ENCODE results near the gene EFCAB12. TPM values are rescaled to one million over a fixed set of nuclear protein-coding genes. Genes with fewer than 3 reads are reported as not detected.
"Not testable (repeated sequence)": the region's sequence is repeated elsewhere in the genome, so short reads cannot be mapped to it uniquely, and the experiment has no call there.

Gene EFCAB12
- total and polyA plus RNA-seq, 2 of the 8 experiments (the other 6 are each of a cell fraction or from before 2014, with no cell fraction given): 0.60 to 0.99 TPM

- H2BK120ac ChIP-seq (replicated peaks; ENCODE audit: low read depth, low read length); H3K27me3 ChIP-seq (replicated peaks in 1 of 4; ENCODE audit: control insufficient read depth in 3 of 4, extremely low read depth in 1 of 4, insufficient read depth in 3 of 4, low read length in 3 of 4); H3K23me2 ChIP-seq (ENCODE audit: low read depth, low read length); H3K9ac ChIP-seq (replicated peaks in 1 of 4; ENCODE audit: extremely low read depth in 1 of 4, low read depth in 3 of 4, low read length in 3 of 4); H2AK5ac ChIP-seq (ENCODE audit: low read depth, low read length); H3K18ac ChIP-seq (ENCODE audit: extremely low read depth, low read length); H2AFZ ChIP-seq (ENCODE audit: low read length); H2BK12ac ChIP-seq (ENCODE audit: low read depth, low read length); FAIRE-seq; DNase-seq (ENCODE audit: low read depth in 1 of 2, low spot score in 2 of 2); H3K79me1 ChIP-seq (ENCODE audit: low read depth, low read length); H2BK20ac ChIP-seq (ENCODE audit: low read length); H3K56ac ChIP-seq (replicated peaks; ENCODE audit: insufficient read length, low read depth, low read length); H3K4ac ChIP-seq (replicated peaks; ENCODE audit: insufficient read length, low read depth, low read length); H3K4me2 ChIP-seq (ENCODE audit: insufficient read depth in 1 of 2, low read depth in 2 of 2, low read length in 2 of 2); H4K20me1 ChIP-seq (replicated peaks in 1 of 2; ENCODE audit: control insufficient read depth in 1 of 2, insufficient read depth in 2 of 2, low read length in 2 of 2); H3K4me3 ChIP-seq (ENCODE audit: extremely low read depth in 1 of 4, insufficient read depth in 2 of 4, low read depth in 3 of 4, low read length in 4 of 4); H2BK5ac ChIP-seq (ENCODE audit: low read depth, low read length); H3K27ac ChIP-seq (ENCODE audit: low read depth, low read length); H3K4me1 ChIP-seq (replicated peaks in 1 of 4; ENCODE audit: control insufficient read depth in 3 of 4, insufficient read depth in 4 of 4, low read length in 3 of 4); H2BK15ac ChIP-seq (ENCODE audit: low read length); H3K23ac ChIP-seq (ENCODE audit: insufficient read length); H4K5ac ChIP-seq (ENCODE audit: insufficient read length, low read depth, low read length); H3K79me2 ChIP-seq (ENCODE audit: control insufficient read depth in 1 of 2, insufficient read depth in 2 of 2, low read length in 2 of 2); H3K9me3 ChIP-seq (ENCODE audit: insufficient read depth in 2 of 2, low read depth in 1 of 2, low read length in 1 of 2); H4K91ac ChIP-seq (replicated peaks; ENCODE audit: insufficient read length, low read length); H3K14ac ChIP-seq (ENCODE audit: insufficient read length); H4K8ac ChIP-seq (ENCODE audit: extremely low read depth, insufficient read depth, low read length): not testable (repeated sequence)
- peaks cover 4 to 17% (median 11%) of the 10 kb centered on the region in 4 experiments; a peak in 6 of 8 replicates for H3K36me3 ChIP-seq (ENCODE audit: control insufficient read depth in 2 of 4, insufficient read depth in 4 of 4, low read length in 3 of 4)
- CTCF ChIA-PET (ENCODE audit: partially characterized antibody): interaction anchor here (0.8 to 5.1 kb wide), 9 partner anchors 10 to 158 kb away, joined by 3 to 58 read pairs (median 3); no protein-coding TSS in a partner anchor
- POLR2A ChIA-PET (ENCODE audit: partially characterized antibody): interaction anchor here (1.0 to 2.3 kb wide), 6 partner anchors 8 to 69 kb away, joined by 3 to 9 read pairs (median 3); a partner anchor contains a TSS
- WGBS, 2 experiments (ENCODE audit: extremely low coverage in 1 of 2, insufficient coverage in 1 of 2, insufficient read length in 1 of 2, insufficient replicate concordance in 2 of 2, low coverage in 1 of 2, low lambda C conversion rate in 2 of 2, missing lambda C conversion rate in 1 of 2): 86% methylated on average over 8 of the region's 8 CpGs; no CpG with 5 or more reads in 1 of the 2 experiments
Observed at GRCh38 chr3:129385507-129385906, 42.9 kb downstream of the EFCAB12 start.

Measured in H1 (cell line).